ENCODE data around the gene CST11. TPM values are rescaled to one million over a fixed set of nuclear protein-coding genes. Genes with fewer than 3 reads are reported as not detected.

Gene CST11
- total and polyA plus RNA-seq, 2 experiments from 2014 or later: not detected

GRCh38 chr20:23446505-23446904 lies 6.2 kb downstream of the CST11 start:
- no peak overlapping the region for H3K27ac ChIP-seq
- TF ChIP-seq, protein P1, sequence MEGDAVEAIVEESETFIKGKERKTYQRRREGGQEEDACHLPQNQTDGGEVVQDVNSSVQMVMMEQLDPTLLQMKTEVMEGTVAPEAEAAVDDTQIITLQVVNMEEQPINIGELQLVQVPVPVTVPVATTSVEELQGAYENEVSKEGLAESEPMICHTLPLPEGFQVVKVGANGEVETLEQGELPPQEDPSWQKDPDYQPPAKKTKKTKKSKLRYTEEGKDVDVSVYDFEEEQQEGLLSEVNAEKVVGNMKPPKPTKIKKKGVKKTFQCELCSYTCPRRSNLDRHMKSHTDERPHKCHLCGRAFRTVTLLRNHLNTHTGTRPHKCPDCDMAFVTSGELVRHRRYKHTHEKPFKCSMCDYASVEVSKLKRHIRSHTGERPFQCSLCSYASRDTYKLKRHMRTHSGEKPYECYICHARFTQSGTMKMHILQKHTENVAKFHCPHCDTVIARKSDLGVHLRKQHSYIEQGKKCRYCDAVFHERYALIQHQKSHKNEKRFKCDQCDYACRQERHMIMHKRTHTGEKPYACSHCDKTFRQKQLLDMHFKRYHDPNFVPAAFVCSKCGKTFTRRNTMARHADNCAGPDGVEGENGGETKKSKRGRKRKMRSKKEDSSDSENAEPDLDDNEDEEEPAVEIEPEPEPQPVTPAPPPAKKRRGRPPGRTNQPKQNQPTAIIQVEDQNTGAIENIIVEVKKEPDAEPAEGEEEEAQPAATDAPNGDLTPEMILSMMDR (IDR thresholded peaks at IDR 0.05; ENCODE audit: low read depth, low read length): peak; percentile 66
- peak; percentile 64 to 67 for DNase-seq (ENCODE audit: low read depth in 1 of 2, low spot score in 1 of 2)

DNA sequence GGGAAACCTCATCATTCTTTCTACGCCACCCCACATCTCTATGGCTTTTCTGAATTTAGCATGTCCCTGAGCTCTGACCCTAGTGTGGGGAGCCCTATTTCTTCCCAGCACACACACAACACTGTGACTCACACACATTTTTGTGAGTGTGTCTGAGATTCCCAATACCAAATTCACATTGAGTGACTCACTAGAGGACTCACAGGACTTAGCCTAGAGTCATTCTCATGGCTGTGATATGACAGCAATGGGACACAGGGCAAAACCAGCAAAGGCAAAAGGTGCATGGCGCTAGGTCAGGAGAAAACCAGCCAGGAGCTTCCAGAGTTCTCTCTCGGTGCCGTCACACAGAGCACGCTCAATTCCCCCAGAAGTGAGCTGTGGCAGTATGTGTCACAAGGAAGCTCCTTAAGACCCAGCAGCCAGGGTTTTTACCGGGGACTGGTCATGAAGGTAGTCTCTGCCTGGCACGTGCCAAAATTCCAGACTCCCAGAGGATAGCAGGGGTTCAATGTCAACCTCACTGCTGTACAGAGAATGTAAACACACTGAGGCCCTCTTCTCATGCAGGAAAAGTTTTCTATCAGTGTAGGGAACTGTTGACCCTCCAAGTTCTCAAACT lies 7.0 kb downstream of the CST11 start:
- no peaks in the 10 kb centered on the region for H3K36me3 ChIP-seq
- no peaks in the 10 kb centered on the region for H3K4me1 ChIP-seq (ENCODE audit: low read depth)
- H3K4me3 ChIP-seq: no peak overlapping the region
- H3K27ac ChIP-seq: no peak overlapping the region
- no peaks in the 10 kb centered on the region for H3K9me3 ChIP-seq (ENCODE audit: low read depth)
- TF ChIP-seq, protein P1 (IDR thresholded peaks at IDR 0.05; ENCODE audit: low read depth, low read length): no peak
- peak in 1 of 2 donors; percentile 55 for DNase-seq (ENCODE audit: low read depth in 1 of 2, low spot score in 1 of 2)
- H3K27me3 ChIP-seq: no peaks in the 10 kb centered on the region

More at GRCh38 chr20:23446505-23446904, 6.2 kb downstream of the CST11 start:
- Histone ChIP-seq H3K27me3 (no peaks in the 10 kb centered on the region), H3K4me3 (no peak overlapping the region), H3K4me1 (ENCODE audit: low read depth) (no peaks in the 10 kb centered on the region), H3K36me3 (no peaks in the 10 kb centered on the region), H3K9me3 (ENCODE audit: low read depth) (no peaks in the 10 kb centered on the region)

DNA sequence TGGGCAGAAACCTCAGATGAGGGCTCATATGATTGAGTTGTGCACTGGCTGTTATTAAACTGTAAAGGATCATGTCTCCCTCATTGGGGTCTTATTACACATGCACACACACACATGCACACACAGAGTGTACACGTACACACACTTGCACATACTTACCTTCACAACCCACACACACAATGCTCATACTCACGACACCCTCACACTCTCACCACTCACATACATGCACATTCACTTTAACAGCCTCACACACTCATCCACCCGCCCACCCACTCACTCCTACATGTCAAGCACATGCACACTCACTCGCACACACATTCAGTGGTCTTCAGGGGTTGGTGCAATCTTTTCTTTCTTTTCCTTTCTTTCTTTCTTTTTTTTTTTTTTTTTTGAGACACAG lies 7.8 kb downstream of the CST11 start:
- Histone ChIP-seq H3K27ac (no peak overlapping the region), H3K36me3 (no peaks in the 10 kb centered on the region)
- TF ChIP-seq, protein P1 (IDR thresholded peaks at IDR 0.05; ENCODE audit: low read depth, low read length): no peak

DNA sequence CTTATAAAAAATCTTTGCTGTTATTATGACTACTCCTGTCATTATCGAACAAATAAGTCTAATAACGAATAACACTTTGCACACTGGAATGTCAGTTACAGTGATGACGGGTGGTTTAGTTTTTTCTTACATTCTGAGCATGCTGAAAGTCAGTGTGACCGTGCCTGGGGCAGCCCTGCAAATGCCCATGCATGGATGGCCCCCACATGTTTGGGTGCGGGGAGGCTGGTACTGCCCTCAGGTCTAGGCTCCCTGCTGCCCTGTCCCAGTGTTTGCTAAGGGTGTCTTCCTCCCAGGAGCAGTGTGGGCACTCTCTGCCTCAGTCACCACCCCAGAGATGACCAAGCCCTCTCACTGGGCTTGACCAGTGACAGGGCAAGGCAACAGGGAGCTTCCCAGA lies 10.2 kb downstream of the CST11 start:
- DNase-seq (ENCODE audit: low read depth in 1 of 2, low spot score in 1 of 2): no peak
- no peak overlapping the region for H3K4me3 ChIP-seq
- TF ChIP-seq, protein P1 (IDR thresholded peaks at IDR 0.05; ENCODE audit: low read depth, low read length): no peak

More for the DNA sequence above, 7.8 kb downstream of the CST11 start:
- DNase-seq (ENCODE audit: low read depth in 1 of 2, low spot score in 1 of 2): no peak
- Histone ChIP-seq H3K27me3 (no peaks in the 10 kb centered on the region), H3K4me1 (ENCODE audit: low read depth) (no peaks in the 10 kb centered on the region), H3K9me3 (ENCODE audit: low read depth) (no peaks in the 10 kb centered on the region), H3K4me3 (no peak overlapping the region)

DNA sequence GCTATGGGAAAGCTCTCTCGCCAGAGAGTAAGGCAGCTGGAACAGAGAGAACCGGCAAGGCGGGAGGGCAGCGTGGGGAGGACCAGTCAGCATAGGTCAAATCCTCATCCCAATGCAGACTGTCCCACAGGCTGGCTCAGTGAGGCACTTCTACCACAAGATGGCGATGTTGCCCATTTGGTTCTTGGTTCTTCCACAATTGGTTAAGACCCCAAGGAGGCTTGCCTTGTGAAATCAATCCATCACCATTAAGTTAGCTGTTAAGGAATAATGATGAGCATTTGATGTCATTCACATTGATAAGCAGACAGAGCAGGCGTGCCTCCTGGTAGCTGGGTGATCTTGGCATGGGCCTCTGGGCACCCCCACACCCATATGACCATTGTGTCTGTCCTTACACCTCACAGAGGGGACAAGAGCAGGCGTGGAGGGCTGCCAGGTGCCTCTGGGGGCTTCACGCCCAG lies 10.8 kb downstream of the CST11 start:
- peak; percentile 83 to 88 for DNase-seq (ENCODE audit: low read depth in 1 of 2, low spot score in 1 of 2)
- Histone ChIP-seq H3K4me3 (no peak overlapping the region), H3K4me1 (ENCODE audit: low read depth) (no peaks in the 10 kb centered on the region), H3K36me3 (no peaks in the 10 kb centered on the region), H3K27ac (no peak overlapping the region), H3K9me3 (ENCODE audit: low read depth) (no peaks in the 10 kb centered on the region), H3K27me3 (no peaks in the 10 kb centered on the region)
- TF ChIP-seq, protein P1 (IDR thresholded peaks at IDR 0.05; ENCODE audit: low read depth, low read length): peak; percentile 95

More for the DNA sequence above, 10.2 kb downstream of the CST11 start:
- Histone ChIP-seq H3K27ac (no peak overlapping the region), H3K4me1 (ENCODE audit: low read depth) (no peaks in the 10 kb centered on the region), H3K9me3 (ENCODE audit: low read depth) (no peaks in the 10 kb centered on the region), H3K27me3 (no peaks in the 10 kb centered on the region), H3K36me3 (no peaks in the 10 kb centered on the region)
